Colonic mucosa (tissue), 4 donors: ENCODE results near the gene AUTS2. TPM values are rescaled to one million over a fixed set of nuclear protein-coding genes. Genes with fewer than 3 reads are reported as not detected.

Source experiments
- DNase-seq: peaks from one replicate; pipeline ENCODE4 v3.0.0-alpha.2; 2020
- H3K27ac ChIP-seq: fragments of 200-600 bp; one replicate; pipeline ENCODE4 v1.8.0; 2021
- H3K27me3 ChIP-seq: fragments of 200-600 bp; one replicate; pipeline ENCODE4 v1.8.0; 2021
- H3K36me3 ChIP-seq: fragments of 200-600 bp; one replicate; pipeline ENCODE4 v1.8.0; 2021
- H3K4me1 ChIP-seq: fragments of 200-600 bp; one replicate; pipeline ENCODE4 v1.8.0; 2021; ENCODE audit warnings: mild to moderate bottlenecking
- H3K4me3 ChIP-seq: fragments of 200-600 bp; one replicate; pipeline ENCODE4 v1.8.0; 2021
- H3K9ac ChIP-seq, 2 donors: one replicate each; pipeline ENCODE4 v1.7.0; 2013; ENCODE audit warnings: control low read depth in 2 of 2, low read depth in 2 of 2, low read length in 2 of 2
- H3K9me3 ChIP-seq: fragments of 200-600 bp; one replicate; pipeline ENCODE4 v1.8.0; 2021
- intact Hi-C: fragments of 100-400 bp; cut with DNase I; formaldehyde crosslinking; loops from one replicate; pipeline ENCODE4 v1.14.1; 2022
- total RNA-seq, 2 donors: library from RNA; stranded (reverse); fragmentation: NEBNext Ultra II Directional in 1 of 2; extraction: Animal tissue kit (Norgen Biotek cat#: 25700) in 1 of 2; gene quantifications; one replicate each; pipeline ENCODE4 v1.2.1, GENCODE V29; 2021
- TF ChIP-seq, protein P1 (sequence below): fragments of 200-600 bp; IDR thresholded peaks from one replicate; pipeline ENCODE4 v1.8.0; 2022; ENCODE audit warnings: antibody characterized with exemption, mild to moderate bottlenecking
- donor health status: healthy.
- donor health status: DM: no; HTN: no; CAD: no.
- donor health status: DM: no; HTN: no; CAD: no.

AUTS2 gene
- total RNA-seq, 2 donors from 2014 or later, result 39.8 to 42.3 TPM

DNA sequence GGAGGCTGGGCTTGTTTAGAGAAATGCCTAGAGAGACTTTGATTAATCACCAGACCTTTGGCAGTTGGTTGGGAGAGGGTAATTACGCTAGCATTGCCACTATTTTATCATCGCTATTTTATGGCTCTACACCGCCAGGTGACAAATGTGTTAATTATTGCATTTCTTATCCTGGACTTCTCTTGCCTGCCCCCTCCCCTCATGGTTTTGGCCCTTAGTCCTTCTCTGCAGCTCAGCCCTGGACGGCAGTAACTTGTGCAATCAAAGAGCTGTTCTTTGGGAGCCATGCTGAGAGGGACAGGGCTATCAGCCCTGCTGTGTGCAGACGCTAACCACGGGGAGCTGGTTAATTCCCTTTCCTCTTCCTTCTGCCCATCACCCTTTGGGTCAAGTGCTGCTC lies 585.0 kb downstream of the AUTS2 start:
- DNase-seq, result peak; percentile 26
- no peak overlapping the region for H3K4me3 ChIP-seq
- intact Hi-C loops, result no loop called here
- H3K4me1 ChIP-seq, result no peaks in the 10 kb centered on the region
- H3K27me3 ChIP-seq, result no peaks in the 10 kb centered on the region
- no peaks in the 10 kb centered on the region for H3K36me3 ChIP-seq
- TF ChIP-seq, protein P1, sequence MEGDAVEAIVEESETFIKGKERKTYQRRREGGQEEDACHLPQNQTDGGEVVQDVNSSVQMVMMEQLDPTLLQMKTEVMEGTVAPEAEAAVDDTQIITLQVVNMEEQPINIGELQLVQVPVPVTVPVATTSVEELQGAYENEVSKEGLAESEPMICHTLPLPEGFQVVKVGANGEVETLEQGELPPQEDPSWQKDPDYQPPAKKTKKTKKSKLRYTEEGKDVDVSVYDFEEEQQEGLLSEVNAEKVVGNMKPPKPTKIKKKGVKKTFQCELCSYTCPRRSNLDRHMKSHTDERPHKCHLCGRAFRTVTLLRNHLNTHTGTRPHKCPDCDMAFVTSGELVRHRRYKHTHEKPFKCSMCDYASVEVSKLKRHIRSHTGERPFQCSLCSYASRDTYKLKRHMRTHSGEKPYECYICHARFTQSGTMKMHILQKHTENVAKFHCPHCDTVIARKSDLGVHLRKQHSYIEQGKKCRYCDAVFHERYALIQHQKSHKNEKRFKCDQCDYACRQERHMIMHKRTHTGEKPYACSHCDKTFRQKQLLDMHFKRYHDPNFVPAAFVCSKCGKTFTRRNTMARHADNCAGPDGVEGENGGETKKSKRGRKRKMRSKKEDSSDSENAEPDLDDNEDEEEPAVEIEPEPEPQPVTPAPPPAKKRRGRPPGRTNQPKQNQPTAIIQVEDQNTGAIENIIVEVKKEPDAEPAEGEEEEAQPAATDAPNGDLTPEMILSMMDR, result no peak
- no peak overlapping the region for H3K27ac ChIP-seq
- no peaks in the 10 kb centered on the region for H3K9me3 ChIP-seq
- H3K9ac ChIP-seq, result no peak overlapping the region

DNA sequence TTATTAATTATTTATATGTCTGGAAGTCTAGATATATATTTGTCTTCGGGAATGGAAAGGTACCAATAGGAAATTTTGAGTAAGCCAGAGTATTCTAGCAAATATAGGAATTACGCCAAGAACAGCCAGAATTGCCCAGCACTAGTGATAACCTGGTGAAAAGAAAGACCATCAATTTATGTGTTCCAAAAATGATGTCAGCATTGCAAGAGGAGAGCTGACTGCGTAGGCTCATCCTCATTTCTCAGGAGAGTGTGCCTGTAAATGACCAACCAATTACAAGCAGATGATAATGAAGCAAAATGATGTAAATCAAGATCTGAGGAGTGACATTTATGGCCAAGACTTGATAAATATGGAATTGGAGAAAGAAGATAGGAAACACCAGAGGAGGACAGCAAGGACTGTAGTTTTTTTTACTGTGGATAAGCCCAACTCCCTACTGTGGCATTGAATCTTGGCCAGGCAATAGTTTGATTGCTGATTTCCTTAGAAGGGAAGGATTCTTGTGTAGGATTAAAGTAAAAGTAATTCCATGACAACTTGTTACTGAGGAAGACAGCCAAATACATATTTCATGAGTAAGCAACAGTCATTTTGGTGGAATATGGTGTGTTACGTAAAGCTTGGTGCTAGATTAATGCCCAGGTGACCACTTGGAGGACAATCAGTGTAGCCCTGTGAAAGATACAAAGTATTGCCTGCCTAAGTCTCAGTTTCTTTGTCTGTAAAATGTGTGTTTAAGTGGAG lies 590.8 kb downstream of the AUTS2 start:
- TF ChIP-seq, protein P1, result no peak
- intact Hi-C loops, result no loop called here

DNA sequence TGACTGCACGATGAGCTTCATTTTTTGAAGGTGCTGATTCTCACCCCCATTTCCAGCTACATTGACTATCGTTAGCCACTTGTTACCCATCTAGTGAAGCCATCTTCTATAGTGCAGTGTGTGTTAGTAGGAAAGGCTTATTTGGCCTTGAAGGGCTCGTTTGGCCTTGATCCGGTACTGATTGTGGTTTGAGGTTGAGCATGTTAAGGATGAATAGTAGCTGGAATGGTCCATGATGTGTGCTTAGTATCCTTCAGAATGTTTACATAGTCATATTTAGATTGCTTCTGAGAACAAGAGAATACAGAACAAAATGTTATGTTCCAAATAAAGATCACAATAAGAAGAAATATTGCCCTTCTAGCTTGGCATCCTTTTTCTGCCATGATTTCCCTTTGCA lies 591.5 kb downstream of the AUTS2 start:
- Histone ChIP-seq H3K4me1 (no peaks in the 10 kb centered on the region), H3K27me3 (no peaks in the 10 kb centered on the region), H3K9me3 (no peaks in the 10 kb centered on the region), H3K36me3 (no peaks in the 10 kb centered on the region), H3K9ac (no peak overlapping the region), H3K4me3 (no peak overlapping the region), H3K27ac (no peak overlapping the region)
- TF ChIP-seq, protein P1, result no peak
- intact Hi-C loops, result loop anchor here (5.0 kb wide), 1 partner anchor 508 kb away; no protein-coding TSS in a partner anchor
- no peak for DNase-seq

More for the DNA sequence above, 590.8 kb downstream of the AUTS2 start:
- Histone ChIP-seq H3K4me3 (no peak overlapping the region), H3K9me3 (no peaks in the 10 kb centered on the region), H3K9ac (no peak overlapping the region), H3K4me1 (no peaks in the 10 kb centered on the region), H3K27ac (no peak overlapping the region), H3K27me3 (no peaks in the 10 kb centered on the region), H3K36me3 (no peaks in the 10 kb centered on the region)
- no peak for DNase-seq

DNA sequence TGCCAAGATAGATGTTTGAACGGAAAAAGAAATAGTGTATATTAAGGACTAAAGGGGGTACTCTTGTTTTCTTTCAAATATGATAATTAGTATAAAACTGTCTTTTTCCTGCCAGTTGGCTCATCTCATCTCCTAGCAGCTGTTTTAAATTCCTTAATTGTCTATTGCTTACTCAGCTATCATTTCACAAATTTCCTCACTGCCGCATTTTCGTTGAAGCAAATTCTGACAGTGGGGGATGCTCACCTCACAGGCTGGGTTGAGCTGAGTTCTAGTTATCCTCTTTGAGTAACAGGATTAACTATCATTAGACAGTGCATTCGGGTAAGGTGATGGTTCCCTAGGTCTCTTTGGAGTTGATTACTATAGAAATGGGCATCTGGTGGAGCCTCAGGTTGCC lies 592.0 kb downstream of the AUTS2 start:
- no peak overlapping the region for H3K9ac ChIP-seq
- no peaks in the 10 kb centered on the region for H3K4me1 ChIP-seq
- no peak for DNase-seq
- intact Hi-C loops, result loop anchor here (5.0 kb wide), 1 partner anchor 507 kb away; no protein-coding TSS in a partner anchor
- TF ChIP-seq, protein P1, result no peak
- no peak overlapping the region for H3K4me3 ChIP-seq
- H3K27me3 ChIP-seq, result no peaks in the 10 kb centered on the region
- no peaks in the 10 kb centered on the region for H3K36me3 ChIP-seq
- H3K27ac ChIP-seq, result no peak overlapping the region
- H3K9me3 ChIP-seq, result no peaks in the 10 kb centered on the region

DNA sequence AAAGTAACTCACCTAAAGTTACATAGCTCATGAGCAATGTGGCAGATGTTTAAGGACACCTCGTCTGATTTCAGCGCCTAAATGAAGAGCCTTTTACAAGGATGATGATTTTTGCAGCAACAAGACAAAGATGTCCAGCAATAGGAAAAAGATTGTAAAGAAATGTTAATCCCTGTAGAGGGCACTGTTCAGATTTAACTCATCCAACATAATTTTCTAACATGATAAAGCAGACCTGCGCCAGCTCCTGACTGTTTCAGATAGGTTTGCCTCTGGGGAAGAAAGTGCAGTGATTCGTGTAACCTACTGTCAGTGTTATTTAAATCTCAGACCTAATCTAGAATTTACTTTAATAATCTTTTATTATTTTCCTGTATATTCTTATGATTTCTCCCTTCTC lies 595.2 kb downstream of the AUTS2 start:
- H3K4me1 ChIP-seq, result no peaks in the 10 kb centered on the region
- no peaks in the 10 kb centered on the region for H3K36me3 ChIP-seq
- no peak overlapping the region for H3K4me3 ChIP-seq
- no peaks in the 10 kb centered on the region for H3K27me3 ChIP-seq
- TF ChIP-seq, protein P1, result peak; percentile 24
- intact Hi-C loops, result loop anchor here (5.0 kb wide), 1 partner anchor 504 kb away; no protein-coding TSS in a partner anchor
- H3K9ac ChIP-seq, result no peak overlapping the region
- no peak overlapping the region for H3K27ac ChIP-seq
- DNase-seq, result no peak
- H3K9me3 ChIP-seq, result no peaks in the 10 kb centered on the region
